GM12878 (cell line): ENCODE results near the gene BRME1. TPM values are rescaled to one million over a fixed set of nuclear protein-coding genes. Genes with fewer than 3 reads are reported as not detected.
A peak's percentile ranks its signal among the peaks of the same experiment; 100 is the strongest.

Experiments
- ATF2 ChIP-seq: IDR thresholded peaks from 2 replicates; pipeline ENCODE4 v1.6.1; 2012; ENCODE audit warnings: low read length, inconsistent platforms
- BACH1 ChIP-seq: fragments of 450-650 bp; IDR thresholded peaks from 2 replicates; pipeline ENCODE4 v1.6.1; 2017; ENCODE audit warnings: mild to moderate bottlenecking, borderline replicate concordance
- BCLAF1 ChIP-seq: fragments of 450-650 bp; IDR thresholded peaks from 2 replicates; pipeline ENCODE4 v1.6.1; 2017; ENCODE audit warnings: antibody characterized with exemption, mild to moderate bottlenecking, moderate library complexity
- IKZF1 ChIP-seq: fragments of 450-650 bp; conservative IDR thresholded peaks from 2 replicates; pipeline ENCODE4 v1.6.1; 2017; ENCODE audit warnings: antibody characterized with exemption, mild to moderate bottlenecking
- NFYA ChIP-seq: IDR thresholded peaks from 2 replicates; pipeline ENCODE4 v1.6.1; 2011; ENCODE audit warnings: low read depth, mild to moderate bottlenecking, low read length, improper control_type of control experiment, borderline replicate concordance
- PAX5 ChIP-seq: IDR thresholded peaks from 2 replicates; pipeline ENCODE4 v1.6.1; 2011; ENCODE audit warnings: low read depth, low read length, borderline replicate concordance
- SRF ChIP-seq, 2 experiments: IDR thresholded peaks; 2 replicates each; pipeline ENCODE4 v1.6.1; 2011; ENCODE audit warnings: low read depth in 2 of 2, low read length in 2 of 2, mild to moderate bottlenecking in 1 of 2, moderate library complexity in 1 of 2
- STAT1 ChIP-seq: fragments of 450-650 bp; conservative IDR thresholded peaks from 2 replicates; pipeline ENCODE4 v1.6.1; 2014; ENCODE audit warnings: antibody characterized with exemption, mild to moderate bottlenecking
- TAF1 ChIP-seq: IDR thresholded peaks from 2 replicates; pipeline ENCODE4 v1.6.1; 2011; ENCODE audit warnings: mild to moderate bottlenecking, low read depth, low read length, borderline replicate concordance
- TCF3 ChIP-seq: IDR thresholded peaks from 2 replicates; pipeline ENCODE4 v1.6.1; 2012; ENCODE audit warnings: low read depth, mild to moderate bottlenecking, low read length, borderline replicate concordance; ENCODE audit not compliant: insufficient read depth
- ZNF207 ChIP-seq: fragments of 450-650 bp; IDR thresholded peaks from 2 replicates; pipeline ENCODE4 v1.6.1; 2014; ENCODE audit warnings: antibody characterized with exemption, mild to moderate bottlenecking, borderline replicate concordance
- ZNF24 ChIP-seq: fragments of 450-650 bp; IDR thresholded peaks from 2 replicates; pipeline ENCODE4 v1.6.1; 2017; ENCODE audit warnings: antibody characterized with exemption, mild to moderate bottlenecking
- polyA plus RNA-seq, 11 experiments: library from polyadenylated mRNA; depleted of rRNA in 4 of 11; unstranded in 6 of 11; stranded (reverse) in 5 of 11; fragments of >200 nt; fragmentation: Nextera tagmentation in 4 of 11; fragmentation: Illumina TruSeq in 1 of 11; extraction: Ambion mirVana in 4 of 11; extraction: Trizol in 1 of 11; gene quantifications; 1 replicate in 1 of 11; 2 replicates in 10 of 11; pipeline versions ENCODE4 v1.2.1 to v1.2.3, GENCODE V29; 2011 to 2016; ENCODE audit warnings: inconsistent platforms in 2 of 11, missing spikeins in 2 of 11, low read depth in 1 of 11
- total RNA-seq, 4 experiments: library from RNA; depleted of rRNA in 3 of 4; stranded (reverse); fragments of >200 nt in 3 of 4; fragmentation: Illumina TruSeq in 1 of 4; extraction: Trizol in 1 of 4; gene quantifications; 2 replicates each; pipeline versions ENCODE4 v1.2.1 to v1.2.3, GENCODE V29; 2013 to 2021
- TF ChIP-seq, protein P1 (sequence below): fragments of 450-650 bp; IDR thresholded peaks from 2 replicates; pipeline ENCODE4 v1.6.1; 2016; ENCODE audit warnings: mild to moderate bottlenecking, moderate library complexity, borderline replicate concordance
- TF ChIP-seq, protein P2 (sequence below): IDR thresholded peaks from 2 replicates; pipeline ENCODE4 v1.6.1; 2011; ENCODE audit warnings: borderline replicate concordance, low read depth, mild to moderate bottlenecking, moderate library complexity, mixed read lengths, low read length; ENCODE audit not compliant: insufficient read depth; ENCODE audit errors: extremely low read length
- TF ChIP-seq, protein P3 (sequence below): fragments of 150-350 bp; IDR thresholded peaks from 2 replicates; pipeline ENCODE4 v1.6.1; 2016; ENCODE audit warnings: low read depth, low read length

Gene BRME1
- total and polyA plus RNA-seq, 10 of the 15 experiments (the other 5 are each of a cell fraction or from before 2014, with no cell fraction given): 0.07 to 2.2 (median 1.1) TPM; not detected in 1

GRCh38 chr19:13881692-13882418, 24.1 kb downstream of the BRME1 start (continued):
- TF ChIP-seq, protein P1, sequence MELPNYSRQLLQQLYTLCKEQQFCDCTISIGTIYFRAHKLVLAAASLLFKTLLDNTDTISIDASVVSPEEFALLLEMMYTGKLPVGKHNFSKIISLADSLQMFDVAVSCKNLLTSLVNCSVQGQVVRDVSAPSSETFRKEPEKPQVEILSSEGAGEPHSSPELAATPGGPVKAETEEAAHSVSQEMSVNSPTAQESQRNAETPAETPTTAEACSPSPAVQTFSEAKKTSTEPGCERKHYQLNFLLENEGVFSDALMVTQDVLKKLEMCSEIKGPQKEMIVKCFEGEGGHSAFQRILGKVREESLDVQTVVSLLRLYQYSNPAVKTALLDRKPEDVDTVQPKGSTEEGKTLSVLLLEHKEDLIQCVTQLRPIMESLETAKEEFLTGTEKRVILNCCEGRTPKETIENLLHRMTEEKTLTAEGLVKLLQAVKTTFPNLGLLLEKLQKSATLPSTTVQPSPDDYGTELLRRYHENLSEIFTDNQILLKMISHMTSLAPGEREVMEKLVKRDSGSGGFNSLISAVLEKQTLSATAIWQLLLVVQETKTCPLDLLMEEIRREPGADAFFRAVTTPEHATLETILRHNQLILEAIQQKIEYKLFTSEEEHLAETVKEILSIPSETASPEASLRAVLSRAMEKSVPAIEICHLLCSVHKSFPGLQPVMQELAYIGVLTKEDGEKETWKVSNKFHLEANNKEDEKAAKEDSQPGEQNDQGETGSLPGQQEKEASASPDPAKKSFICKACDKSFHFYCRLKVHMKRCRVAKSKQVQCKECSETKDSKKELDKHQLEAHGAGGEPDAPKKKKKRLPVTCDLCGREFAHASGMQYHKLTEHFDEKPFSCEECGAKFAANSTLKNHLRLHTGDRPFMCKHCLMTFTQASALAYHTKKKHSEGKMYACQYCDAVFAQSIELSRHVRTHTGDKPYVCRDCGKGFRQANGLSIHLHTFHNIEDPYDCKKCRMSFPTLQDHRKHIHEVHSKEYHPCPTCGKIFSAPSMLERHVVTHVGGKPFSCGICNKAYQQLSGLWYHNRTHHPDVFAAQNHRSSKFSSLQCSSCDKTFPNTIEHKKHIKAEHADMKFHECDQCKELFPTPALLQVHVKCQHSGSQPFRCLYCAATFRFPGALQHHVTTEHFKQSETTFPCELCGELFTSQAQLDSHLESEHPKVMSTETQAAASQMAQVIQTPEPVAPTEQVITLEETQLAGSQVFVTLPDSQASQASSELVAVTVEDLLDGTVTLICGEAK: no peak
- TF ChIP-seq ZNF207 (no peak), TAF1 (no peak), STAT1 (no peak), ATF2 (no peak), PAX5 (no peak), ZNF24 (no peak), SRF (IDR thresholded peaks at IDR 0.05; ENCODE audit: low read depth in 2 of 2, low read length in 2 of 2) (no peak), TCF3 (no peak), IKZF1 (peak; percentile 77), NFYA (no peak), BACH1 (no peak), BCLAF1 (no peak)
- TF ChIP-seq, protein P2, sequence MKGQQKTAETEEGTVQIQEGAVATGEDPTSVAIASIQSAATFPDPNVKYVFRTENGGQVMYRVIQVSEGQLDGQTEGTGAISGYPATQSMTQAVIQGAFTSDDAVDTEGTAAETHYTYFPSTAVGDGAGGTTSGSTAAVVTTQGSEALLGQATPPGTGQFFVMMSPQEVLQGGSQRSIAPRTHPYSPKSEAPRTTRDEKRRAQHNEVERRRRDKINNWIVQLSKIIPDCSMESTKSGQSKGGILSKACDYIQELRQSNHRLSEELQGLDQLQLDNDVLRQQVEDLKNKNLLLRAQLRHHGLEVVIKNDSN: no peak
- TF ChIP-seq, protein P3, sequence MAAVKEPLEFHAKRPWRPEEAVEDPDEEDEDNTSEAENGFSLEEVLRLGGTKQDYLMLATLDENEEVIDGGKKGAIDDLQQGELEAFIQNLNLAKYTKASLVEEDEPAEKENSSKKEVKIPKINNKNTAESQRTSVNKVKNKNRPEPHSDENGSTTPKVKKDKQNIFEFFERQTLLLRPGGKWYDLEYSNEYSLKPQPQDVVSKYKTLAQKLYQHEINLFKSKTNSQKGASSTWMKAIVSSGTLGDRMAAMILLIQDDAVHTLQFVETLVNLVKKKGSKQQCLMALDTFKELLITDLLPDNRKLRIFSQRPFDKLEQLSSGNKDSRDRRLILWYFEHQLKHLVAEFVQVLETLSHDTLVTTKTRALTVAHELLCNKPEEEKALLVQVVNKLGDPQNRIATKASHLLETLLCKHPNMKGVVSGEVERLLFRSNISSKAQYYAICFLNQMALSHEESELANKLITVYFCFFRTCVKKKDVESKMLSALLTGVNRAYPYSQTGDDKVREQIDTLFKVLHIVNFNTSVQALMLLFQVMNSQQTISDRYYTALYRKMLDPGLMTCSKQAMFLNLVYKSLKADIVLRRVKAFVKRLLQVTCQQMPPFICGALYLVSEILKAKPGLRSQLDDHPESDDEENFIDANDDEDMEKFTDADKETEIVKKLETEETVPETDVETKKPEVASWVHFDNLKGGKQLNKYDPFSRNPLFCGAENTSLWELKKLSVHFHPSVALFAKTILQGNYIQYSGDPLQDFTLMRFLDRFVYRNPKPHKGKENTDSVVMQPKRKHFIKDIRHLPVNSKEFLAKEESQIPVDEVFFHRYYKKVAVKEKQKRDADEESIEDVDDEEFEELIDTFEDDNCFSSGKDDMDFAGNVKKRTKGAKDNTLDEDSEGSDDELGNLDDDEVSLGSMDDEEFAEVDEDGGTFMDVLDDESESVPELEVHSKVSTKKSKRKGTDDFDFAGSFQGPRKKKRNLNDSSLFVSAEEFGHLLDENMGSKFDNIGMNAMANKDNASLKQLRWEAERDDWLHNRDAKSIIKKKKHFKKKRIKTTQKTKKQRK: no peak
